ACC112 (cell line): ENCODE results near the gene MIX23.

Experiments
- H2AFZ ChIP-seq: fragments of 200-600 bp; sonication (generic); one replicate; pipeline ENCODE4 v1.6.0; 2017; ENCODE audit warnings: antibody characterized with exemption, low read length; ENCODE audit not compliant: unreplicated experiment
- H3K27ac ChIP-seq: fragments of 200-600 bp; sonication (generic); 2 replicates; pipeline ENCODE4 v1.5.1; 2014; ENCODE audit warnings: low read depth, mild to moderate bottlenecking, antibody characterized with exemption, low read length, moderate library complexity
- H3K27me3 ChIP-seq: fragments of 200-600 bp; sonication (generic); 2 replicates; pipeline ENCODE4 v1.6.1; 2014; ENCODE audit warnings: mild to moderate bottlenecking, antibody characterized with exemption, low read length, moderate library complexity, mixed read lengths; ENCODE audit not compliant: insufficient read depth
- H3K36me3 ChIP-seq: fragments of 200-600 bp; sonication (generic); 2 replicates; pipeline ENCODE4 v1.6.1; 2016; ENCODE audit warnings: mild to moderate bottlenecking, antibody characterized with exemption, low read length, moderate library complexity, mixed read lengths; ENCODE audit not compliant: insufficient read depth
- H3K4me1 ChIP-seq: fragments of 200-600 bp; sonication (generic); one replicate; pipeline ENCODE4 v1.6.1; 2016; ENCODE audit warnings: low read length, mixed read lengths; ENCODE audit not compliant: insufficient read depth, unreplicated experiment, control insufficient read depth
- H3K4me3 ChIP-seq: fragments of 200-600 bp; sonication (generic); 2 replicates; pipeline ENCODE4 v1.5.1; 2014; ENCODE audit warnings: mild to moderate bottlenecking, low read depth, low read length
- H3K79me2 ChIP-seq: fragments of 200-600 bp; sonication (generic); one replicate; pipeline ENCODE4 v1.6.0; 2016; ENCODE audit warnings: low read length; ENCODE audit not compliant: control insufficient read depth, unreplicated experiment, insufficient read depth

The MIX23 gene

GRCh38 chr3:122318620-122319019 is 64.4 kb downstream of the MIX23 start:
- H3K4me3 ChIP-seq, result no peak overlapping the region

DNA sequence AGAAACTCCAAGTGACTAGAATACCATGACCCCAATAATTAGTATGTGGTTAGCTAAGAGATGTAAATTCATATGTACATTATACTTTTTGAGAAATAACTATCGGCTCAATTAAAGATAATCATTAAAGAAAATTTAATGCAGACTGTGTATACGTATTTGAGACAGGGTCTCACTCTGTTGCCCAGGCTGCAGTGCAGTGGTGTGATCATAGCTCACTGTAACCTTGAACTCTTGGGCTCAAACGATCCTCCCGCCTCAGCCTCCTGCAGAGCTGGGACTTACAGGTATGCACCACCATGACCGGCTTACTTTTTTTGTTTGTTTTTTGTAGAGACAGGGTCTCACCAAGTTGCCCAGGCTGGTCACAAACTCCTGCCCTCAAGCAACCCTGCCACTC is 66.7 kb downstream of the MIX23 start:
- Histone ChIP-seq H3K79me2 (no peaks in the 10 kb centered on the region), H2AFZ (no peak overlapping the region), H3K36me3 (no peaks in the 10 kb centered on the region), H3K27me3 (no peaks in the 10 kb centered on the region), H3K4me1 (peaks cover 3% of the 10 kb centered on the region), H3K4me3 (no peak overlapping the region), H3K27ac (no peak overlapping the region)

More at GRCh38 chr3:122318620-122319019, 64.4 kb downstream of the MIX23 start:
- H3K4me1 ChIP-seq, result peaks cover 3% of the 10 kb centered on the region
- no peaks in the 10 kb centered on the region for H3K36me3 ChIP-seq
- no peaks in the 10 kb centered on the region for H3K79me2 ChIP-seq
- no peak overlapping the region for H2AFZ ChIP-seq
- H3K27ac ChIP-seq, result no peak overlapping the region
- no peaks in the 10 kb centered on the region for H3K27me3 ChIP-seq

DNA sequence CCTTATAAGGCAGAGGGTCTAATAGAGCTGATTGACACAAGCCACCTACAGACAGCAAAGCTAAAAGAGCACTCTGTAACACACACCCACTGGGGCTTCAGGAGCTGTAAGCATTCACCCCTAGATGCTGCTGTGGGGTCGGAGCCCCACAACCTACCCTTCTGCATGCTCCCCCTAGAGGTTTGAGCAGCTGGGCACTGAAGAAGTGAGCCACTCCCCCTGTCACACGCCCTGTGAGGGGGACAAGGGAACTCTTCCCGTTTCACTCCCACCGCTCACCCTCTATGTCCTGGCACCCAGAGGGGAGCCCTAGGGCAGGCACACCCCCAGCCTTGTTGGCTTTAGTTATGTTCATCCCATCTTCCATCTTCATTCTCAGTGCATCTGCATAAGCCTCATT is 67.4 kb downstream of the MIX23 start:
- Histone ChIP-seq H3K27ac (no peak overlapping the region), H3K36me3 (no peaks in the 10 kb centered on the region), H3K4me1 (peaks cover 3% of the 10 kb centered on the region), H3K27me3 (no peaks in the 10 kb centered on the region), H3K4me3 (no peak overlapping the region), H2AFZ (no peak overlapping the region), H3K79me2 (no peaks in the 10 kb centered on the region)

GRCh38 chr3:122314228-122314876 is 68.7 kb downstream of the MIX23 start:
- Histone ChIP-seq H3K79me2 (no peaks in the 10 kb centered on the region), H3K36me3 (no peaks in the 10 kb centered on the region), H3K27me3 (no peaks in the 10 kb centered on the region), H3K27ac (no peak overlapping the region), H3K4me1 (peaks cover 3% of the 10 kb centered on the region), H3K4me3 (no peak overlapping the region), H2AFZ (peak overlapping the region; percentile 32)

DNA sequence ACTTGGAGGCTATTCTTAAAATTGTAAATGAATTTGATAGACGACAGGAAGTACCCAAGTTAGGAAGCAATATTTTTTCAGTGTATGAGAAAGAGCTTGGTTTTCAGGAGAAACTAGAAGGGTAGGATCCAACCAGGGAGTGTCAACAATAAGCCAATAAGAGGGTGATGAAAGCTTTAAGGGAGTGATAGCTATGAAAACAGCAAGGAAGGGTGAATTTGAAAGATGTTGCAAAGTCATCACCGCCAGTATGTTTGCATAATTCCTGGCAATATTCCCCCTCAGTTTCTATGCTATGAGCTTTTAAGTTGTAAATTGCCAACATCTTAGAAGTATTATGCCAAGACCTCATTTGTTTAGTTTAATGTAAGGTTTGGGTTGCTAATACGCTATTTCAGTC is 69.8 kb downstream of the MIX23 start:
- H3K27ac ChIP-seq, result no peak overlapping the region

DNA sequence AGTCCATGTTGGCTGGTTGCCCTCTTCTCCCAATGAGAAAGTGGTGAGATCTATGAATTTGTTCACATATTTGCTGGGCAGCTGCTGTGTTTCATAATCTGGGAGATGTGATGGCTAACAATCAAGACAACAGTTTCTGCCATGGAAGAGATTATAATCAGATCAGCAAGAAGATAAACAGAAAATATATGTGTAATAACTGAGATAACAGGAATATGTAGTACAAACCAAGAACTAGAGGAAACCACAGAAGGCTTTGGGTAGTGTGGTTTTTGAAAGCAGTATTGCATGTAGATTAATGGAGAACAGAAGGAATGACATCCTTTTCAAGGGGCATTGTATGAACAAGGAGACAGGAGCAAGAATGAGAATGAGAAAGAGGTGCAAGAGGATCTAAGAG is 70.2 kb downstream of the MIX23 start:
- Histone ChIP-seq H3K4me3 (no peak overlapping the region), H3K27ac (no peak overlapping the region), H3K36me3 (no peaks in the 10 kb centered on the region), H3K27me3 (no peaks in the 10 kb centered on the region), H3K4me1 (peaks cover 3% of the 10 kb centered on the region), H2AFZ (no peak overlapping the region), H3K79me2 (no peaks in the 10 kb centered on the region)

More for the DNA sequence above, 69.8 kb downstream of the MIX23 start:
- Histone ChIP-seq H3K36me3 (no peaks in the 10 kb centered on the region), H3K4me3 (no peak overlapping the region), H2AFZ (no peak overlapping the region), H3K27me3 (no peaks in the 10 kb centered on the region), H3K4me1 (peaks cover 3% of the 10 kb centered on the region), H3K79me2 (no peaks in the 10 kb centered on the region)

DNA sequence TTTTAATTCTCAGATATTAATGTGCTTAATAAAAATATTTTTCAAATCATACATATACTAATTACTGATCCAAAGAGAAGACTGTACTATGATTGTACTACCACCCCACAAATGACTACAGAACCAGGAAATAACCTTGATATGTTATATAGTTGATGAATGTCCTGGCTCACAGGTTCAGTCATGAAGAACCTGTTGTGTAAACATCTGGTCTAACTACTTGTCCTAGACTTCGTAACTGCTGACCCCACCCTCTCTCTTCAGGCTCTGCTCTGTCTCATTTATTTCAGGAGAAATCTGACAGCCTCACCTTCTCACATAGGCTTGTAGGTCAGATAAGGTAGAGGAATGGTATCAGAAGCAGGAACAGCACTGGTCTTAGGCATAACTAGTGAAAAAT is 72.7 kb downstream of the MIX23 start:
- peaks cover 3% of the 10 kb centered on the region for H3K4me1 ChIP-seq
- H3K36me3 ChIP-seq, result no peaks in the 10 kb centered on the region
- no peaks in the 10 kb centered on the region for H3K27me3 ChIP-seq
- H3K79me2 ChIP-seq, result no peaks in the 10 kb centered on the region
- H3K4me3 ChIP-seq, result no peak overlapping the region
- no peak overlapping the region for H2AFZ ChIP-seq
- H3K27ac ChIP-seq, result no peak overlapping the region
